ENCODE results near the gene SLC22A3.

DNA sequence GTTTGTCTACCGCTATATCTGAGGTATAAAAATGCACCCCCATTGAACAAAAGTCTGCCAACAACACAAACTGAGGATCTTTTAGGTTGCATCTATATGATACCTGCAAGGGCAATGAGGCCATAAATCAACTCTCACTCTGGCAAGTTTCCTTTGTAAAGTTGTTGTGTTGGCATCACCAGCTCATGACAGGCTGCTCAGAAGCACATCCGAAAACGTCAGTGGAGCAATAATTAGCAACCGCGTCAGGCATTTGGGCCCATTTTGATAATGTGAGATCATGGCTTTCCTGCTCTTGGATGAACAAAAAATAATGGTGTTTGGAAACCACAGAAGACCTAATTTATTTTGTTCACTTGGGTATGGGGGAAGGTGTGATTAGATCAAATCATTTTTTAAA lies 12.0 kb upstream of the SLC22A3 start:
- TF ChIP-seq, protein P1, sequence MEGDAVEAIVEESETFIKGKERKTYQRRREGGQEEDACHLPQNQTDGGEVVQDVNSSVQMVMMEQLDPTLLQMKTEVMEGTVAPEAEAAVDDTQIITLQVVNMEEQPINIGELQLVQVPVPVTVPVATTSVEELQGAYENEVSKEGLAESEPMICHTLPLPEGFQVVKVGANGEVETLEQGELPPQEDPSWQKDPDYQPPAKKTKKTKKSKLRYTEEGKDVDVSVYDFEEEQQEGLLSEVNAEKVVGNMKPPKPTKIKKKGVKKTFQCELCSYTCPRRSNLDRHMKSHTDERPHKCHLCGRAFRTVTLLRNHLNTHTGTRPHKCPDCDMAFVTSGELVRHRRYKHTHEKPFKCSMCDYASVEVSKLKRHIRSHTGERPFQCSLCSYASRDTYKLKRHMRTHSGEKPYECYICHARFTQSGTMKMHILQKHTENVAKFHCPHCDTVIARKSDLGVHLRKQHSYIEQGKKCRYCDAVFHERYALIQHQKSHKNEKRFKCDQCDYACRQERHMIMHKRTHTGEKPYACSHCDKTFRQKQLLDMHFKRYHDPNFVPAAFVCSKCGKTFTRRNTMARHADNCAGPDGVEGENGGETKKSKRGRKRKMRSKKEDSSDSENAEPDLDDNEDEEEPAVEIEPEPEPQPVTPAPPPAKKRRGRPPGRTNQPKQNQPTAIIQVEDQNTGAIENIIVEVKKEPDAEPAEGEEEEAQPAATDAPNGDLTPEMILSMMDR (IDR thresholded peaks at IDR 0.05; ENCODE audit: poor library complexity): no peak
- no peak for TF ChIP-seq EZH2 (IDR thresholded peaks at IDR 0.05; ENCODE audit: borderline replicate concordance)

Measured in hepatocyte (in vitro differentiated cells).